ENCODE results near the gene GAL.
"Not testable (repeated sequence)": the region's sequence is repeated elsewhere in the genome, so short reads cannot be mapped to it uniquely, and the experiment has no call there.

GAL gene, protein sequence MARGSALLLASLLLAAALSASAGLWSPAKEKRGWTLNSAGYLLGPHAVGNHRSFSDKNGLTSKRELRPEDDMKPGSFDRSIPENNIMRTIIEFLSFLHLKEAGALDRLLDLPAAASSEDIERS

DNA sequence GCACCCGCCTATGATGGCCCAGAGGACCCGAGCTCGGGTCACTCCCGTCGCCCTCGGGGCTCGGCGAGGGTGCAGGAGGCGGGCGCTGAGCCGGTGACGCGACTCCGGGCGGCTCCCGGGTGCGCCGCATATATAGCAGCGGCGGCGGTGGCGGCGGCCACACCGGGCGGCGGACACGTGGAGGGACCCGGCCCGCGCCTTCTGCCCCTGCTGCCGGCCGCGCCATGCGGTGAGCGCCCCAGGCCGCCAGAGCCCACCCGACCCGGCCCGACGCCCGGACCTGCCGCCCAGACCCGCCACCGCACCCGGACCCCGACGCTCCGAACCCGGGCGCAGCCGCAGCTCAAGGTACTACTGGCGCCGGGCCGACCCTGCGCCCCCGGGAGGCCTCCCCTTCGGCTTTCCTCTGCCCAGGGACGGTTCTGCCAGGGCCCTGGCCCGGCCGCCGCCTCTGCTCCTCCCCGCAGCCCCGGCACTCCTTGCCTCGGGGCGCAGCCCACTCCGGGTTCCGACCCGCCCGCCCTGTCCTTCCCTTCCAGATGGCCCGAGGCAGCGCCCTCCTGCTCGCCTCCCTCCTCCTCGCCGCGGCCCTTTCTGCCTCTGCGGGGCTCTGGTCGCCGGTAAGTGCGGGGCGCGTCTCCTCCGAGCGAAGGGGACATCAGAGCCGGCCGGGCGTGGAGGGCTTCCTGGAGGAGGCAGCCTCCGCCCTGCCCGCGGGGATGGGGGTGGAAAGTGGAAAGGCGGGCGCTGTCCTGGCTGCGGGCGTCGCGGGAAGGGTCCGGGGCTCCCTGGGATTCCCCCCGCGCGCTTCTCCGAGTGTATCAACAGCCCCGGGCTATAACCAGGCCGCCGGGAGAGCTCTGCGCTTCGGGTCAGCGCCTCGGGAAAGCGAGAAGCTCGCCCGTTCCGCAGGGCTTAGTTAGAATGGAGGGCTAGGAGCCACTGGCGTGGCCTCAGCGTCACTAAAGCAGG lies at the start of gene GAL:
Gene GAL (plus strand): TSS at position 160 of the 972 bp plus-strand sequence. CDS start 380 bp downstream, at position 540.
- DNase-seq: no peak

DNA sequence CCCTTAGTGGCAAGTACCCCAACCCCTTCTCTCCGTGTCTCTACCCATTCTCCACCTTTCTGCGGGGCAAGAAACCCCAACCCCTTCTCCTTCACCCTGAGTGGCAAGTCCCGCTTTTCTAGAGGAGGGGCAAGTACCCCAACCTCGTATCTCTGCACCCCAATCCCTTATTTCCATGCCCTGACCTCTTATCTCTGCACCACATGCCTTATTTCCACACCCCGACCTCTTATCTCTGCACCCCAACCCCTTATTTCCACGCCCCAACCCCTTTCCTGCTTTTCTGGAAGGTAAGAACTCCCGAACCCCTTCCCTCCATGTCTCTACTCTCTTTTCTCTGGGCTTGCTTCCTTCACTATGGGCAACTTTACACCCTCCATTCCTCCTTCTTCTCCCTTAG lies 49.7 kb upstream of the GAL start:
- DNase-seq: not testable (repeated sequence)

DNA sequence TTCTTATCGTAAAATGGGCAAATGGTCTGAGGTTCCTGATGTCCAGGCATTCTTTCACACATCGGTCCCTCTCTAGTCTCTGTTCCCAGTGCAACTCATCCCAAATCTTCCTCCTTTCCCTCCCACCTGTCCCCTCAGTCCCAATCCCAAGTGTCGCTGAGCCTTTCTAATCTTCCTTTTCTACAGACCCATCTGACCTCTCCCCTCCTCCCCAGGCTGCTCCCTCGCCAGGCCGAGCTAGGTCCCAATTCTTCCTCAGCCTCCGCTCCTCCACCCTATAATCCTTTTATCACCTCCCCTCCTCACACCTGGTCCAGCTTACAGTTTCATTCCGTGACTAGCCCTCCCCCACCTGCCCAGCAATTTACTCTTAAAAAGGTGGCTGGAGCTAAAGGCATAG lies 49.2 kb upstream of the GAL start:
- not testable (repeated sequence) for DNase-seq

DNA sequence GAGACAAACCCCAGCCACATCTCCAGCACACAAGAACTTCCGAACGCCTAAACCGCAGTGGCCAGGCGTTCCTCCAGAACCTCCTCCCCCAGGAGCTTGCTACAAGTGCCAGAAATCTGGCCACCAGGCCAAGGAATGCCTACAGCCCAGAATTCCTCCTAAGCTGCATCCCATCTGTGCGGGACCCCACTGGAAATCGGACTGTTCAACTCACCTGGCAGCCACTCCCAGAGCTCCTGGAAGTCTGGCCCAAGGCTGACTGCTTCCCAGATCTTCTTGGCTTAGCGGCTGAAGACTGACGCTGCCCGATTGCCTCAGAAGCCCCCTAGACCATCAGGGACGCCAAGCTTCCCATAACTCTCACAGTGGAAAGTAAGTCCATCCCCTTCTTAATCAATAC lies 48.5 kb upstream of the GAL start:
- DNase-seq: not testable (repeated sequence)

DNA sequence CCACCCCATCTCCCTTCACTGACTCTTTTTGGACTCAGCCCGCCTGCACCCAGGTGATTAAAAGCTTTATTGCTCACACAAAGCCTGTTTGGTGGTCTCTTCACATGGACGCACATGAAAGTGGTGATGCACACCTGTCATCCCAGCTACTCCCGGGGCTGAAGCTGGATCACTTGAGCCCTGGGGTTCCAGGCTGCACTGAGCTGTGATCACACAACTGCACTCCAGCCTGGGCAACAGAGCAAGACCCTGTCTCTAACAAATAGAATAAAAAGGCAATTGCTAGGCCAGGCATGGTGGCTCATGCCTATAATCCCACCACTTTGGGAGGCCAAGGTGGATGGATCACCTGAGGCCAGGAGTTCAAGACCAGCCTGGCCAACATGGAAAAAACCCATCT lies 45.0 kb upstream of the GAL start:
- not testable (repeated sequence) for DNase-seq

DNA sequence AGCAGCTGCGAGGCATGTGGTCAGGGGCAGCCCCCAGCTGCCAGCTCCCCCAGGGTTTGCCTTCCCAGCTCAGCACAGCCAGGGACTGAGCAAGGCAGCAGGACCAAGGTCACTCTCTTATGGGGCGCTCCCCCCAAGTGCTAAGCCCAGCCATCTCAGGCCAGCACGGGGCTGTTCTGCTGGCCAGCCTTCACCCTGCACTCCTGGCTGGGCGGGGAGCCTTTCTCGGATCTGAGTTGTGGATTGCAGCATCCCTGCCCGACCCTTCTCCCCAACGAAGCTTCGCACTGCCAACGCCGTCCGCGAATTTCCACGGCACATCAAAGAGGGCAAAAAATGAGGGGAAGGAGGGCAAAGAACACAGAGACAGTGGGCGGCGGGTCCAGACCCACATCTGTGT lies 42.5 kb upstream of the GAL start:
- DNase-seq: no peak

DNA sequence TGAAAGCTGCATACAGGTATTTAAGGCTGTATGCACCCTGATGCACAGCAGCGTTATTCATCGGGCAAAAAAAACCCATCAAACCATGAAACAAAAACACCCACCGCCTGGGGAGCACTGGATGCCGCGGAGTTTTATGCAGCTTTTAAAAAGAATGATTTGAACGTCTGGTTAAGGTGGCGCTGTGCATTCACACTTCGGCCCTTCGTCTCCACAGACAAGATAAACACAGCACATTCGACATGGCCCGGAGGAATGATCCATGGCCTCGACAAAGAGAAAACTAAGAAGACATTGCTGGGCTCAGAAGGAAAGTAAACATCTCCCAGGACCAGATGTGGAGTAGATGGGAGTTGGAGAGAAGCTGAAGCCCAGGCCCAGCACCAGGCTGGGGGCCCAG lies 40.8 kb upstream of the GAL start:
- DNase-seq: no peak

DNA sequence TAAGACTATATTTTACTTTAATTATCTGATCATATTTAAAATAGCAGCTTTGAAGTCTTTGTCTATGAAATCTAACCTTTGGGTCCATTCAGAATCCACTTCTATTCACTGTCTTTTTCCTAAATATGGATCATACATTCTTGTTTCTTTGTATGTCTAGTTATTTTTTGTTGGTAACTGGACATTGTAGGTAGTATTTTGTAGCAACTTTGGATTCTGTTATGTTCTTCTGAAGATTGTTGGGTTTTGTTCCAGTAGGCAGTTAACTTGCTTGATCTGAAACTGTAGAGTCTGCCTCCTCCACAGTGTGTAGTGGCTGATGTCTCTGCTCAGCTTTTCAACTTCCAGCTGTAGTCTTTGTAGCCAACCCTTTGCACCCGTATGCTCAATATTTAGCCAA lies 37.5 kb upstream of the GAL start:
- DNase-seq: no peak

DNA sequence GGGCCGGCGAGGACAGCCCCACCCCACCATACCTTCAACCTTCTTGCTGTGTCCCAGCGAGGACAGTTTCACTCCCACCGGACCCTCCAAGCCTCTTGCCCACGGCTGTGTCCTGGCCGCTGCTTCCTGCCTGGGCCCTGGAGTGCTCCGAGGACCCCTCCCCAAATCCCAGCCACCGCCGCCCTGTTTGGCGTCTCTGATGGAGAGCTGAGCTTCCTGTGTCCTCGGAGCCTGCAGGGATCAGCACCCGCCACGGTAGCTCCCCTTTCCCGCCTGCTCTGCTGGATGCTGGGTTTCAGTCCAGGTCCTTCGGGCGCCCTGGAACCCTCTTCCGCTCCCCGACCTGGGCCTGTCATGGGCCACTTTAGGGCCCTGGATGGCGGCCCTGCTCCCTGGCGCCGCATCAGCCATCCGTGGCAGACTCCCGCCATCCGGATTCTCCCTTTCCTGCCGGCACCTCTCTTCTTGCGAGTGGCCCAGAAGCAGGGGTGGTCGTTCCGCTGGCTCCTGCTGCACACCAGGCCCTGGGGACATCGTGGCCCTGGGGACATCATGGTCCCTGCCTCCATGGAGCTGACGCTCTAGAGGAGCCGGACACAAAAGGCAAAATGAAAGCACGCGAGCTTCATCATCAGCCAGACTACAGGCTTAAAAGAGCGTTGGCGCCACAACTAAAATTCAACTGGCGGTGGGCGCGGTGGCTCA lies 34.3 kb upstream of the GAL start:
- DNase-seq: no peak

DNA sequence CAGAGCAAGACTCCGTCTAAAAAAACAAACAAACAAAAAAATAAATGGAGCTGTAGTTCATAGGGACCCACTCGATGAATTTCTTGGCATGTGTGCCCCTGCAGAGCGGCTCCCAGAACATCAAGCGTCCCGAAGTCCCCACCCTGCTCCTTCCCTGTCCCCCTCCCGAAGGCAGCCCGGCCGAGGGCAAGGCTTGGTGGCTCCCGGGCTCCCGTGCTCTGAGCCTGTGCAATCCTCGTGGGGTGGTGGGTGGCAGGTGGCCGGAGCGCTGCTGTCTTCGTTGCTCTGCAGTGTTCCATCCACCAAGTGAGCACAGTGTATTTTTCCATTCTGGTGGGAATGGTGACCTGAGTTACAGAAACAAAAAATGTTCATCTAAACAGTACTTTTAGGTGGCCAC lies 33.5 kb upstream of the GAL start:
- DNase-seq: no peak

DNA sequence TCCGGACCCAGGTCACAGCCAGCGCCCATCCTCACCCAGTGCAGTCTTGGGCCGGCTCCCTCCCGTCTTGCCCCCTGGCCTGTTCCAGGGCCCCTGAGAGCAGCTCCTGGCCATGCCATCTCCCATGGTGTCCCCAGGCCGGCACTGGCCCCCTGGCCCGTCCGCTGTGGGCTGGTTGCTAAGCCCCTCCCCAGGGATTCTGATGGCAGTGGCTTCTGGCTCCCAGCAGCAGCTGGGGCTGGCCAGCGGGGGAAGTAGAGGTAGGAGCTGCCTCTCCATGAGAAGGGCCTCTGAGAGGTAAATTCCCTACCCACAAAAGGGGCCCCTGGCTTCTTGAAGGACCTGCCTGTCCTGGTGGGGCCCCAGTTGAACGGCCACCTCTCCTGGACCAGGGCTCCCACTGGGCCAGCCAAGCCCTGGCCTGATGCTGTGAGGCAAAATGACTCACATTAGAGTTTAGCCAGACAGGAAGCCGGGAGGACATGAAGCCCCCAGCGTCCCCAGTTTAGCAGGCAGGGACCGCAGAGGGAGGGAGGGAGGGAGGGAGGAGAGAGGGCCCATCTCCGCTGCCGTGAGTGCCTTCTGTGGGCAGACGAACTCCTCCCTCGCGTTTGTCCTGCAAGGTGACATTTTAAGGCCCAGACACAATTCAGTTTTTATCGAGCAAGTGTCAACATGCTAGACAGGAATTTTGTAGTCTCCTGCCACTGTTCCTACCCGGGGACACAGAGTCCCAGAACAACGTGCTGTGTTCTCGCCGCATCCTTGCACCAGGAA lies 32.9 kb upstream of the GAL start:
- DNase-seq: no peak

DNA sequence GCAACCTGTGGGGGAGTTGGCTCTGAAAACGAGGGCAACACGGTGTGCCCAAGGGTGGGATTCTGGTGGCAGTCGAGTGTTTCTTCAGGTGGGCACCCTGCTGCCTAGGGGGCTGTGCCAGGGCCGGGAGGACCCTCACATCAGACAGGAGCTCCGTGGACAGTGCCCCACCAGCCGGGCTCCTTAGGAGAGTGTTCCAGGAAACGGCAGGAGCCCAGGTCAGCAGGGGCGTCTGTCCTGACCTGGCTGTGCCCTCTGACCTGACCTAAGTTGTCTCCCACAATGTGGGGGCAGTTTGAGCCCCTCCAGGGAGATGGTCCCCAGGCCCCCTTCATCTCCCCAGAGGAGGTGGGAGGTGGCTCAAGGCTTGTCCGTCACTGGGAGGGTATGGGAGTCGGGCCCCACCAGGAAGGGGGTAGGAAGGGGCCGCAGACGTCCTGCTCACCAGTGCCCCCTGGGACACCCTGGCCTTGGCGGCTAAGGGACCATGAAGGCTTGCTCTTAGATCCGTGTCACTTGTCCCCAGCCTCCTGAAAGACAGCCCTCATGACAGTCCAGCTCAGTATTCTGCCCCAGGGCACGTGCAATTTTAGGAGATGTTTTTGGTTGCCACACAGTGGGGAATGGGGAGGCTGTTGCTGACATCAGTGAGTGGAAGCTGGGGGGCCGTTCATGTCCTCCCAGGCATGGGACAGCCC lies 32.2 kb upstream of the GAL start:
- DNase-seq: no peak

DNA sequence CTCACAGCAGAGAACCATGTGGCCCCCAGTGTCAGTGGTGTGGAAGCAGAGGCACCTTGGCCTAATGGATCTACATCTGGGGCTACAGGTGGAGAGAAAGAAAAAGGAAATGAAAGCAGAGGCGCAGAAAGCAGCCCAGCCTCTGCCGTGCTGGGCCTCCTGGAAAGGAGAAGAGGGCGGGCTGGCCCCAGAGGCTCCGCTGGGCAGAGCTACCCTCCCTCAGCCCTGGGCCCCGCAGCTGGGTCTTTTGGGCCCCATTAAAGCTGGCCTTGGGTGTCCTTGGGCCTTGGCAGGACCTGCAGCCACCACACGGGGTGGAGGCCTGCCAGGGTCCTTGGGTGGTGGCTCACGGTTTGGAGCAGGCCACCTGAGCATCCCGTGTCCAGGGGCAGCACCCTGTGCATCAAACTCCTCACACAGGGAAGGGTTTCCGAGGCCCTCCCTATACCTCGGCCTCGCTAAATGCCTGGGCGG lies 31.6 kb upstream of the GAL start:
- no peak for DNase-seq

DNA sequence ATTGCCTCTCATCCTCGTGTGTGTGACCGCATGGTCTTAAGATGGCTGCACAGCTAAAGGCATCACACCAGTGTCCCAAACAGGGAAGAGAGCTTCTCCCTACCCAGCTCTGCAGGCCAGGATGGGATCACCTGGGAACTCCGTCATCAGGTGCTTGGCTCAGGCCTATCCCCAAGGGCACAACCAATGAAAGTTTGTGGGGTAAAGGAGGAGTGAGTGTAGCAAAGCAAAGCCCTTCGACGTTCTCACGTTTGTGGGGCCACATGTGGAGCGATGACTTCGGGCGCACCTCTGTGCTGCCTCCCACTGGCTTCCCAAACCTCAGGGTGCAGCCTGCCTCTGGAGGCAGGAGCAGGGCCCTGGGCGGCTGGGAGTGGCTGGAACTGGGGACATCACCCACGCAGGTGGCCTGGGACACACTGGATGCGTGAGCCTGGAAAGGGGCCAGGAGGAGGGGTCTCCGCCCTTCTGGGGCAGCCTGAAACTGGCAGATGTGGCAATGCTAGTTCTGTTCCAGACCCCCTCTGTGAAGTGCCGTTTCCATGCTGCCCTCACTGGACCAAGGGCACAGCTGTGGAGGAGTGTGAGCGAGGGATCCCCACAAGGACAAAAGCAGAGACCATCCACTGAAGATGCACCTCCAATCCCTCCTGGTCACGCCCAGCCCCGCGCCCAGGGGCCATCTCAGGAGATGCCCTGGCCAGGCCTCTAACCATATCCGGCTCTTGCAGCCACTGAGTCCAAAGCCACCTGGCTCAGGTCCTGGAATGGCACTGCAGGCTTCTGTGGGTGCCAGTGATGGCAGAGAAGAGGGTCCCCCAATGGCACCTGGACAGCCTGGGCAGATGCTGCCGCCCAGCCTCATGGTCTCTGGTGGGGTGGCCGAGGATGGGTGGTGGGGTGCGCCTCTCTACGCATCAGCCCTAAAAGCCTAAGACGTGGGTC lies 30.6 kb upstream of the GAL start:
- DNase-seq: no peak

DNA sequence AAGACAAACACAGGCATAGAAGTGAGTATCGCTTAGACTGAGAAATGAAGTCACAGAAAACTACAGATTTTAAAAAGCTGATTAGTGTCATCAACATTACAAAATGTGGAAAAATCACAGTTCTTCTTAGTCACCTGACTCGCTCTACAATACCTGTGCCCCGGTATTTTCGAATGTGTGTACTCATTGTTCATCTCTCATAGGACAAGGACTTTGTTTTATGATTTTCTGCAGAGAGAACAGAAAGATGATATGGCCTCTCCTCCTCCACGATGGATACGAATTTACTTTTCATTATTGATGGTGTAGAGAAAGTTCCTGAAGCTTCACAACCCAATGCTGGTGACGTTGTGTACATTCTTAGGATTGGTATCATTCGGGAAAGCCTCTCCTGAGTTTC lies 29.4 kb upstream of the GAL start:
- DNase-seq: no peak

DNA sequence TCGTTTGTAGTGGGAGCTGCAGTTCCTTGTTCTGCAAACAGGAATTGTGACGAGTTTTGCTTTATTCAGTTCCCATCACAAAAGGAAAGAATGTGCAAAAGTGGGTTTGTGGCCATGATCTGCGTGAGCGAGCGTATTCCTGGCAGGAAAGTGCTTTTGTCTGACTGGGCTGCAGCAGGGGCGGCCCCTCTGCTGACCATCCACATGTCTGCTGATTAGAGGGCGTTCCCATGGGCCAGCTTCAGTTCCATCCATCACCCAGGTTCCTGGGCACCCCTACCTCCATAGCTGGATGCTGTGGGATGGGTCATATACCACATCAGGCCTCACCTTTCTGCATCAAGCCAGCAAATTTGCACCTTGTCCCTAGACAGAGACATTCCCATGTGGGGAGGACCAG lies 28.9 kb upstream of the GAL start:
- no peak for DNase-seq

DNA sequence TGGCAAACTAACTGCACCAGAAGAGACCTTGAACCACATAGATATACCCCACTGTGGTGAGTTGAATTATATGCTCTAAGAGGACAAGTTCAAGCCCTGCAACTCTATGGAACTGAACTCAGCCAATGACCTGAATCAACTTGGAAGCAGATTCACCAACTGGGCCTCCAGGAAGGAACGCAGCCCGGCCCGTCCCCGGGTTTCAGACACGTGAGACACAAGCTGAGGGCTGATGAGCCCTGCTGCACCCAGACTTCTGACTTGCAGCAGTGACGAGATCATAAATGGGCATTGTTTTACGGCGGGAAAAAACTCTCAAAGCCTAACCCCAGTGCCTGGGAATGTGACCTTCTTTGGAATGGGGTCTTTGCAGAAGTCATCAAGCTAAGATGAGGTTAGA lies 28.5 kb upstream of the GAL start:
- no peak for DNase-seq

DNA sequence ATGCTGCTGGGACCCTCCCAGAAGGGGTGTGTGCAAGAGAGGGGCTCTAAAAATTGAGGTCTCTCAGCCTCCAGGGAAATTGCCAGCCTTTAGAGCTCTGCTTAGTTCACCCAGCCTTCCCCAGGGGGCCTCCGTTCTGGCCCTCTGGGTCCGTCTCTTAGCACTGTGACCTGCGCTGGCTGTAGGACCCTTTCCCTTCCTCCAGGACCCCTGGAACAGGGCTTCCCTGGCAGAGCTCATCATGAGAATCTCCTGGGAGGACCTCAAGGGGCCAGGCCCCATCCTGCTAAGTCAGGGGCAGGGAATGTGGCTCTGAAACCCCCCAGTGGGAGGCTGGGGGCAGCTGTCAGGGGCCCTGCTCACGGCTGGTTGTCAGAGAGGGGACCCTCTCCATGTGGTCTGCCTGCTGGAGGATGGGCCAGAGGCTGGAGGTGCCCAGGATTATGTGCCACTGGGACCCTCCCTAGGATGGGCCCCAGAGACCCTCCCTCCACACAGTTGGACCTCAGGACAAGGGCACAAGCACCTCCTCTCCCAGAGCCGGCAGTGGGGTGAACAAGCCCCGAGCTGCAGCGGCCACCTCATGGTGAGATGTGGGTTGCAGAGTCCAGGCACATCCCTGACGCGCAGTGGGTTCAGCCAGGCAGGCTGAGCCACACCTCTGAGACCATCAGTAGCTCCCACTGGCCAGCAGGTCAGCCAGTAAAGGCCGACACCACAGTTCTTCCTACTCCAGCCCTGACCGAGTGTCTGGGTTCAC lies 27.1 kb upstream of the GAL start:
- no peak for DNase-seq

DNA sequence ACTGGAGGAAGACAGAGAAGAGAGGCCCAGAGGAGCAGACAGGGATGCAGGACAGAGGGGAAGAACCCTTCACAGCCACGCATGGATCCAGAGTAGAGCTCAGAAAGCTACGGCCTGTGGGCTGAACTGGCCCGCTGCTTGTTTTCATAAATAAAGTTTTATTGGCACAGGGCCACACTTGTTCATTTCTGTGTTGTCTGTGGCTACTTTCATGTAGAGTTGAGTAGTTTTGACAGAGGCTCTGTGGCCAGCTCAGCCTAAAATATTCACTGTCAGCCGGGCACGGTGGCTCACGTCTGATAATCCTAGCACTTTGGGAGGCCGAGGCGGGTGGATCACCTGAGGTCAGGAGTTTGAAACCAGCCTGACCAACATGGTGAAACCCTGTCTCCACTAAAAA lies 26.2 kb upstream of the GAL start:
- no peak for DNase-seq

DNA sequence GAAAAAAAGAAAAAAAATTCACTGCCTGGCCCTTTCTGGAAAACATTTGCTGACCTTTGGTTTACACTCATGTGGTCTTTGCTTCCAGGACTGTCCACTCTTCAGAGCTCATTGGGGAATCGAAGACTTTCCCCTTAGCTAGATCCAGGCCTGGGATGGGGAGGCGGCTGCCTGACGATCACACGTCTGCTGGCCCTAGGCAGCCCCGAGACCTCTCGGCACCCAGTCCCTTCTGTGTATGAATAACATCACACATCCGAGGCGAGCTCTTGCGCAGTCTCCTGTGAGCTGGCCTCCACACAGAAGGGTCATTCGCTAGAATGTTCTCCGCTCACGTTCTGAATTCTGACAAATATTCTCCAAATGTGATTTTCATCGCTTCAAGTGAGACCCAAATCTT lies 25.7 kb upstream of the GAL start:
- no peak for DNase-seq
